Ovary (tissue), 3 donors: ENCODE data around the gene ATP5F1E.

Source experiments
- POLR2A ChIP-seq: fragments of 450-650 bp; IDR thresholded peaks from one replicate; pipeline ENCODE4 v1.6.1; 2017; ENCODE audit warnings: antibody characterized with exemption, mild to moderate bottlenecking, moderate library complexity
- TF ChIP-seq, protein P1 (sequence below), 3 donors: fragments of 450-650 bp in 2 of 3; fragments of 200-600 bp in 1 of 3; IDR thresholded peaks; one replicate each; pipeline versions ENCODE4 v1.5.1 to v1.8.0; 2016 to 2022; ENCODE audit warnings: antibody characterized with exemption in 3 of 3, mild to moderate bottlenecking in 1 of 3
- donor health status: DM: no; HTN: no; CAD: no.

DNA sequence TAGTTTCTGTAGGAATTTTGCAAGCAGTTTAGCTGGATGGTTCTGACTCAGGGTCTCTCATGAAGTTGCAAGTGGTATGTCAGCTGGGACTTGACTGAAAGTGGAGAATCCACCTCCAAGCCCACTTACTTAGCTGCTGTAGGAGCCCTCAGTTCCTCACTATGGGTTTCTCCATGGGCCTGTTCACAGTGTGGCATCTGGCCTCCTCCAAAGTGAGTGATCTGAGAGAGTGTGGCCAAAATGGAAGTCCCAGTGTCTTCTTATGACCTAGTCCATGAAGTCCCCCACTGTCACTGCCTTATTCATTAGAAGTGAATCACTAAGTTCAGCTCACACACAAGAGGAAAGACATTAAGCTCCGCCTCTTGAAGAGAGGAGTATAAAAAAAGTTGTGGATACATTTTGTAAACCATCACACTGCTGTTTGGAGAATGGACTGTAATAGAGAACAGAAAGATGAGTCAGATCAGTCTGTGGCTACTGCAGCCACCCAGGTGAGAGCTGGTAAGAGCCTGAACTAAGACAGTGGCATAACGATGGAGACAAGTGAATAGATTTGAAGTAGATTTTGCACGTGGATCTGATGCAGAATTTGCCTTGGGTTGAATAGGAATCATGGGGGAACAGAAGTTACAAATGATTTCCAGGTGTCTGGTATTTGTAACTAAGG, 55.9 kb downstream of the ATP5F1E start:
- TF ChIP-seq, protein P1, sequence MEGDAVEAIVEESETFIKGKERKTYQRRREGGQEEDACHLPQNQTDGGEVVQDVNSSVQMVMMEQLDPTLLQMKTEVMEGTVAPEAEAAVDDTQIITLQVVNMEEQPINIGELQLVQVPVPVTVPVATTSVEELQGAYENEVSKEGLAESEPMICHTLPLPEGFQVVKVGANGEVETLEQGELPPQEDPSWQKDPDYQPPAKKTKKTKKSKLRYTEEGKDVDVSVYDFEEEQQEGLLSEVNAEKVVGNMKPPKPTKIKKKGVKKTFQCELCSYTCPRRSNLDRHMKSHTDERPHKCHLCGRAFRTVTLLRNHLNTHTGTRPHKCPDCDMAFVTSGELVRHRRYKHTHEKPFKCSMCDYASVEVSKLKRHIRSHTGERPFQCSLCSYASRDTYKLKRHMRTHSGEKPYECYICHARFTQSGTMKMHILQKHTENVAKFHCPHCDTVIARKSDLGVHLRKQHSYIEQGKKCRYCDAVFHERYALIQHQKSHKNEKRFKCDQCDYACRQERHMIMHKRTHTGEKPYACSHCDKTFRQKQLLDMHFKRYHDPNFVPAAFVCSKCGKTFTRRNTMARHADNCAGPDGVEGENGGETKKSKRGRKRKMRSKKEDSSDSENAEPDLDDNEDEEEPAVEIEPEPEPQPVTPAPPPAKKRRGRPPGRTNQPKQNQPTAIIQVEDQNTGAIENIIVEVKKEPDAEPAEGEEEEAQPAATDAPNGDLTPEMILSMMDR (IDR thresholded peaks at IDR 0.05), result no peak
- no peak for TF ChIP-seq POLR2A
